Breast epithelium (tissue), 3 donors: ENCODE results near the gene ZCCHC14.

Experiments
- POLR2A ChIP-seq: fragments of 450-650 bp; IDR thresholded peaks from one replicate; pipeline ENCODE4 v1.6.1; 2016; ENCODE audit warnings: antibody characterized with exemption, mild to moderate bottlenecking, moderate library complexity
- TF ChIP-seq, protein P1 (sequence below), 3 donors: fragments of 450-650 bp; IDR thresholded peaks; one replicate each; pipeline ENCODE4 v1.5.1; 2016 to 2017; ENCODE audit warnings: antibody characterized with exemption in 3 of 3, mild to moderate bottlenecking in 3 of 3, moderate library complexity in 3 of 3

DNA sequence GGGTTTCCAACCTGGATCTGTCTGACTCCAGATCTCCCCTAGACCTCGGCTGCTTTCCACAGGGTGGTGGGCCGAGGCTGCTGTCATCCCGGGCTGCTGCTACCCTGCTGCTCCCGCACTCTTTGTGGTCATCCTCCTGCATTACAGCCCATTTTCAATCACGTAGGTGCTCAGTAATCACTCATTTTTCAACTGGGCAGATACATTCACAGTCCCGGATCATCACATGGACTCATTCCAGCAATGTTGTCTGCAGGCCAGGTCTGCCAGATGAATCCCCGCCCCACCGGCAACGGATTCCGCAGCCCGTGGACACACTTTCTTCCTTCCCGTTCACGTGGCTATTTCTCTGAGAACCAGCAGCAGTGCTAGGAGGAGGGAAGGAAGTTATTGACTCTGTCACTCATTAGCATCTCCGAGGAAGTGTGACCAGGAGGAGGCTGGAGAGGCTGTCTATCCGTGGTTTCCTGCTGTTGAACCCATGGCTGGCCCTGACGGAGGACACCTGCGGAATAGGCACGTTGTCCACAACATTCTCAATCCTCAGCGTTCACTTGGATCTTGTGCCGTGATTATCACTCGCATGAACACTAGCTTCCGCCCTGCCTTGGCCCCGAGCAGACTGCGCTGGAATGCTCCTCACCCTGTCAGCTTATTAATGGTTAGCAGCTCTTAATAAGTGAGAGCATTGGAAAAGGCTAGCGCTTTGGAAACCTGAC, 14.7 kb upstream of the ZCCHC14 start:
- TF ChIP-seq, protein P1, sequence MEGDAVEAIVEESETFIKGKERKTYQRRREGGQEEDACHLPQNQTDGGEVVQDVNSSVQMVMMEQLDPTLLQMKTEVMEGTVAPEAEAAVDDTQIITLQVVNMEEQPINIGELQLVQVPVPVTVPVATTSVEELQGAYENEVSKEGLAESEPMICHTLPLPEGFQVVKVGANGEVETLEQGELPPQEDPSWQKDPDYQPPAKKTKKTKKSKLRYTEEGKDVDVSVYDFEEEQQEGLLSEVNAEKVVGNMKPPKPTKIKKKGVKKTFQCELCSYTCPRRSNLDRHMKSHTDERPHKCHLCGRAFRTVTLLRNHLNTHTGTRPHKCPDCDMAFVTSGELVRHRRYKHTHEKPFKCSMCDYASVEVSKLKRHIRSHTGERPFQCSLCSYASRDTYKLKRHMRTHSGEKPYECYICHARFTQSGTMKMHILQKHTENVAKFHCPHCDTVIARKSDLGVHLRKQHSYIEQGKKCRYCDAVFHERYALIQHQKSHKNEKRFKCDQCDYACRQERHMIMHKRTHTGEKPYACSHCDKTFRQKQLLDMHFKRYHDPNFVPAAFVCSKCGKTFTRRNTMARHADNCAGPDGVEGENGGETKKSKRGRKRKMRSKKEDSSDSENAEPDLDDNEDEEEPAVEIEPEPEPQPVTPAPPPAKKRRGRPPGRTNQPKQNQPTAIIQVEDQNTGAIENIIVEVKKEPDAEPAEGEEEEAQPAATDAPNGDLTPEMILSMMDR (IDR thresholded peaks at IDR 0.05) = no peak
- no peak for TF ChIP-seq POLR2A
